Hippocampal formation (tissue), 2 donors: ENCODE results near the gene NUDT22.

Source experiments
- DNase-seq, 2 donors: peaks; one replicate each; lab custom pipeline; 2025; lab: John Stamatoyannopoulos, UW

The NUDT22 gene

GRCh38 chr11:64227405-64227956 lies 1.4 kb downstream of the NUDT22 start:
- no peak for DNase-seq

- no peak for DNase-seq
Measured at GRCh38 chr11:64229090-64229743, 3.1 kb downstream of the NUDT22 start.

GRCh38 chr11:64229744-64230170 lies 3.7 kb downstream of the NUDT22 start:
- no peak for DNase-seq

- peak; percentile 80 to 87 for DNase-seq
Measured at GRCh38 chr11:64230171-64230984, 4.3 kb downstream of the NUDT22 start, which contains the start of gene DNAJC4. TSS of gene DNAJC4 (plus strand) at chr11:64230548. CDS start at chr11:64230855, 307 bp downstream.

GRCh38 chr11:64230985-64231365 lies 4.9 kb downstream of the NUDT22 start:
- no peak for DNase-seq

GRCh38 chr11:64231546-64231945 lies 5.5 kb downstream of the NUDT22 start:
- DNase-seq, result no peak

- DNase-seq, result no peak
Measured at GRCh38 chr11:64232182-64232966, 6.3 kb downstream of the NUDT22 start.

GRCh38 chr11:64232967-64233315 lies 6.9 kb downstream of the NUDT22 start:
- no peak for DNase-seq

GRCh38 chr11:64233913-64234586 lies 8.0 kb downstream of the NUDT22 start, which contains the start of gene VEGFB:
TSS of gene VEGFB (plus strand) at chr11:64234584. CDS start at chr11:64234834, 250 bp downstream.
- DNase-seq, result peak; percentile 18 to 47

- DNase-seq, result no peak
Measured at GRCh38 chr11:64234647-64235379, 8.7 kb downstream of the NUDT22 start.

GRCh38 chr11:64235437-64236161 lies 9.5 kb downstream of the NUDT22 start:
- DNase-seq, result no peak

GRCh38 chr11:64237484-64237951 lies 11.4 kb downstream of the NUDT22 start:
- DNase-seq, result no peak

GRCh38 chr11:64238076-64238475 lies 12.0 kb downstream of the NUDT22 start:
- no peak for DNase-seq

- peak in 1 of 2 donors; percentile 16 for DNase-seq
Measured at GRCh38 chr11:64238999-64239398, 12.9 kb downstream of the NUDT22 start.

- no peak for DNase-seq
Measured at GRCh38 chr11:64239662-64240434, 13.8 kb downstream of the NUDT22 start.

GRCh38 chr11:64240435-64241240 lies 14.6 kb downstream of the NUDT22 start, which contains the start of gene FKBP2:
TSS of gene FKBP2 (plus strand) at chr11:64241095. CDS start at chr11:64242388, 1,293 bp downstream.
- peak; percentile 92 to 99 for DNase-seq

- DNase-seq, result peak; percentile 98 to 100
Measured at GRCh38 chr11:64241241-64241490, 15.1 kb downstream of the NUDT22 start.
